Measurements from ENCODE around the gene PMM2.

DNA sequence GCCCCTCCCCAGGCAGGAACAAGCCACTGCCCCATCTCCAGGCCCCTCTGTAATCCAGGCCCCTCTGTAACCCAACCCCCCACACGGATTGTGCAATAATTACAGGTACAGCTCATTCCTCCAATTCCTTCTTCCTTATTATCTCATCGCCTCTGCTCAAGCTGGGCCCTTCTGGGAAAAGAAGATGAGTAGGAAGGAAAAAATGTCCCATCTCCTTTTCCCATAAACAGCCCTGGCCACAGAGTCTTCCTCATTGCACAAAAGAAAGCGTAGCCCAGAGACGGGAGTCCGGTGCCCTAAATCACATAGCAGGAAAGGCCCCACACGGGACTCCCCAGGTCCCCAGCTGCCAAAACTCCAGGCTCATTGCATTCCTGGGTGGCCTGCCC, 80.9 kb downstream of the PMM2 start:
- TF ChIP-seq, protein P1, sequence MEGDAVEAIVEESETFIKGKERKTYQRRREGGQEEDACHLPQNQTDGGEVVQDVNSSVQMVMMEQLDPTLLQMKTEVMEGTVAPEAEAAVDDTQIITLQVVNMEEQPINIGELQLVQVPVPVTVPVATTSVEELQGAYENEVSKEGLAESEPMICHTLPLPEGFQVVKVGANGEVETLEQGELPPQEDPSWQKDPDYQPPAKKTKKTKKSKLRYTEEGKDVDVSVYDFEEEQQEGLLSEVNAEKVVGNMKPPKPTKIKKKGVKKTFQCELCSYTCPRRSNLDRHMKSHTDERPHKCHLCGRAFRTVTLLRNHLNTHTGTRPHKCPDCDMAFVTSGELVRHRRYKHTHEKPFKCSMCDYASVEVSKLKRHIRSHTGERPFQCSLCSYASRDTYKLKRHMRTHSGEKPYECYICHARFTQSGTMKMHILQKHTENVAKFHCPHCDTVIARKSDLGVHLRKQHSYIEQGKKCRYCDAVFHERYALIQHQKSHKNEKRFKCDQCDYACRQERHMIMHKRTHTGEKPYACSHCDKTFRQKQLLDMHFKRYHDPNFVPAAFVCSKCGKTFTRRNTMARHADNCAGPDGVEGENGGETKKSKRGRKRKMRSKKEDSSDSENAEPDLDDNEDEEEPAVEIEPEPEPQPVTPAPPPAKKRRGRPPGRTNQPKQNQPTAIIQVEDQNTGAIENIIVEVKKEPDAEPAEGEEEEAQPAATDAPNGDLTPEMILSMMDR (IDR thresholded peaks at IDR 0.05), result no peak
- TF ChIP-seq SIN3A (IDR thresholded peaks at IDR 0.05; ENCODE audit: borderline replicate concordance, insufficient read depth, low read depth, low read length) (no peak), POLR2AphosphoS5 (IDR thresholded peaks at IDR 0.05; ENCODE audit: low read depth, low read length) (no peak), TCF7L2 (IDR thresholded peaks at IDR 0.05; ENCODE audit: low read depth, low read length) (no peak)
- TF ChIP-seq, protein P2, sequence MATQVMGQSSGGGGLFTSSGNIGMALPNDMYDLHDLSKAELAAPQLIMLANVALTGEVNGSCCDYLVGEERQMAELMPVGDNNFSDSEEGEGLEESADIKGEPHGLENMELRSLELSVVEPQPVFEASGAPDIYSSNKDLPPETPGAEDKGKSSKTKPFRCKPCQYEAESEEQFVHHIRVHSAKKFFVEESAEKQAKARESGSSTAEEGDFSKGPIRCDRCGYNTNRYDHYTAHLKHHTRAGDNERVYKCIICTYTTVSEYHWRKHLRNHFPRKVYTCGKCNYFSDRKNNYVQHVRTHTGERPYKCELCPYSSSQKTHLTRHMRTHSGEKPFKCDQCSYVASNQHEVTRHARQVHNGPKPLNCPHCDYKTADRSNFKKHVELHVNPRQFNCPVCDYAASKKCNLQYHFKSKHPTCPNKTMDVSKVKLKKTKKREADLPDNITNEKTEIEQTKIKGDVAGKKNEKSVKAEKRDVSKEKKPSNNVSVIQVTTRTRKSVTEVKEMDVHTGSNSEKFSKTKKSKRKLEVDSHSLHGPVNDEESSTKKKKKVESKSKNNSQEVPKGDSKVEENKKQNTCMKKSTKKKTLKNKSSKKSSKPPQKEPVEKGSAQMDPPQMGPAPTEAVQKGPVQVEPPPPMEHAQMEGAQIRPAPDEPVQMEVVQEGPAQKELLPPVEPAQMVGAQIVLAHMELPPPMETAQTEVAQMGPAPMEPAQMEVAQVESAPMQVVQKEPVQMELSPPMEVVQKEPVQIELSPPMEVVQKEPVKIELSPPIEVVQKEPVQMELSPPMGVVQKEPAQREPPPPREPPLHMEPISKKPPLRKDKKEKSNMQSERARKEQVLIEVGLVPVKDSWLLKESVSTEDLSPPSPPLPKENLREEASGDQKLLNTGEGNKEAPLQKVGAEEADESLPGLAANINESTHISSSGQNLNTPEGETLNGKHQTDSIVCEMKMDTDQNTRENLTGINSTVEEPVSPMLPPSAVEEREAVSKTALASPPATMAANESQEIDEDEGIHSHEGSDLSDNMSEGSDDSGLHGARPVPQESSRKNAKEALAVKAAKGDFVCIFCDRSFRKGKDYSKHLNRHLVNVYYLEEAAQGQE (IDR thresholded peaks at IDR 0.05; ENCODE audit: insufficient read depth in 1 of 2, low read depth in 2 of 2, low read length in 1 of 2), result no peak
